OCI-LY3 (cell line): ENCODE data around the gene ARHGEF16.

Experiments
- H2AFZ ChIP-seq: fragments of 200-600, 300-600 bp; shearing (Covaris generic); 2 replicates; pipeline ENCODE4 v1.6.0; 2014; ENCODE audit warnings: antibody characterized with exemption, low read depth, low read length
- H3K27ac ChIP-seq: fragments of 200-600, 300-600 bp; sonication (generic); 2 replicates; pipeline ENCODE4 v1.5.1; 2014; ENCODE audit warnings: mild to moderate bottlenecking, low read length, moderate library complexity, mixed read lengths
- H3K27me3 ChIP-seq: fragments of 200-600, 300-600 bp; sonication (generic); 2 replicates; pipeline ENCODE4 v1.6.1; 2014; ENCODE audit warnings: low read depth, low read length, mixed read lengths
- H3K36me3 ChIP-seq: fragments of 200-600, 300-600 bp; sonication (generic); replicated peaks from 2 replicates; pipeline ENCODE3; 2014; ENCODE audit warnings: low read depth, low read length, mixed read lengths
- H3K4me1 ChIP-seq: fragments of 300-600, 200-600 bp; sonication (generic); 2 replicates; pipeline ENCODE4 v1.6.1; 2014; ENCODE audit warnings: low read length, mixed read lengths
- H3K4me2 ChIP-seq: fragments of 200-600, 300-600 bp; sonication (generic); 2 replicates; pipeline ENCODE4 v1.6.1; 2014; ENCODE audit warnings: low read length, mixed read lengths
- H3K4me3 ChIP-seq: fragments of 300-600, 200-600 bp; sonication (generic); 2 replicates; pipeline ENCODE4 v1.5.1; 2014; ENCODE audit warnings: antibody characterized with exemption, mild to moderate bottlenecking, low read length, moderate library complexity
- H3K79me2 ChIP-seq: fragments of 300-600, 200-600 bp; shearing (Covaris generic); 2 replicates; pipeline ENCODE4 v1.6.1; 2014; ENCODE audit warnings: mild to moderate bottlenecking, low read length, mixed read lengths
- H3K9ac ChIP-seq: fragments of 300-600, 200-600 bp; shearing (Covaris generic); 2 replicates; pipeline ENCODE4 v1.6.0; 2014; ENCODE audit warnings: mild to moderate bottlenecking, low read length, moderate library complexity
- H3K9me3 ChIP-seq: fragments of 200-600, 300-600 bp; shearing (Covaris generic); 2 replicates; pipeline ENCODE4 v1.6.1; 2014; ENCODE audit warnings: low read length, mixed read lengths; ENCODE audit not compliant: insufficient read depth
- H4K20me1 ChIP-seq: fragments of 200-600, 300-600 bp; sonication (generic); 2 replicates; pipeline ENCODE4 v1.6.1; 2016; ENCODE audit warnings: low read length, mixed read lengths; ENCODE audit not compliant: insufficient read depth
- CTCF ChIP-seq: fragments of 200-600, 300-600 bp; sonication (generic); IDR thresholded peaks from 2 replicates; pipeline ENCODE4 v1.5.1; 2014; ENCODE audit warnings: antibody characterized with exemption, low read length, low read depth
- EZH2phosphoT487 ChIP-seq: fragments of 200-600 bp; shearing (Covaris generic); IDR thresholded peaks from 2 replicates; pipeline ENCODE4 v1.6.1; 2018; ENCODE audit warnings: antibody characterized with exemption, mixed run types, low read depth

Gene ARHGEF16

GRCh38 chr1:3430406-3430805, 24.1 kb upstream of the ARHGEF16 start:
- H3K27ac ChIP-seq, result no peak overlapping the region
- H3K79me2 ChIP-seq, result no peaks in the 10 kb centered on the region
- H3K4me1 ChIP-seq, result no peaks in the 10 kb centered on the region
- H3K36me3 ChIP-seq, result no peaks in the 10 kb centered on the region
- H3K4me3 ChIP-seq, result no peak overlapping the region
- H3K27me3 ChIP-seq, result no peaks in the 10 kb centered on the region
- no peak overlapping the region for H2AFZ ChIP-seq
- no peak for TF ChIP-seq CTCF
- no peak for TF ChIP-seq EZH2phosphoT487
- H3K4me2 ChIP-seq, result no peak overlapping the region
- no peaks in the 10 kb centered on the region for H4K20me1 ChIP-seq
- H3K9me3 ChIP-seq, result no peaks in the 10 kb centered on the region
- no peak overlapping the region for H3K9ac ChIP-seq

GRCh38 chr1:3430820-3431219, 23.6 kb upstream of the ARHGEF16 start:
- Histone ChIP-seq H3K27ac (no peak overlapping the region), H3K4me3 (no peak overlapping the region), H3K9ac (no peak overlapping the region), H3K4me1 (no peaks in the 10 kb centered on the region), H3K9me3 (no peaks in the 10 kb centered on the region), H2AFZ (no peak overlapping the region), H3K79me2 (no peaks in the 10 kb centered on the region), H3K36me3 (no peaks in the 10 kb centered on the region), H3K27me3 (no peaks in the 10 kb centered on the region), H3K4me2 (no peak overlapping the region), H4K20me1 (no peaks in the 10 kb centered on the region)
- TF ChIP-seq CTCF, result no peak

- Histone ChIP-seq H3K4me3 (no peak overlapping the region), H3K27ac (no peak overlapping the region), H2AFZ (no peak overlapping the region), H3K79me2 (no peaks in the 10 kb centered on the region), H3K9me3 (no peaks in the 10 kb centered on the region), H3K4me2 (no peak overlapping the region), H3K4me1 (no peaks in the 10 kb centered on the region), H4K20me1 (no peaks in the 10 kb centered on the region), H3K27me3 (no peaks in the 10 kb centered on the region), H3K36me3 (no peaks in the 10 kb centered on the region), H3K9ac (no peak overlapping the region)
- TF ChIP-seq EZH2phosphoT487, result no peak
- peak; percentile 25; the same call in 1 of the 2 replicates for TF ChIP-seq CTCF
Observed at GRCh38 chr1:3431266-3431665, 23.2 kb upstream of the ARHGEF16 start.

GRCh38 chr1:3431686-3432085, 22.8 kb upstream of the ARHGEF16 start:
- no peaks in the 10 kb centered on the region for H3K79me2 ChIP-seq
- H3K4me2 ChIP-seq, result no peak overlapping the region
- H4K20me1 ChIP-seq, result no peaks in the 10 kb centered on the region
- H3K27ac ChIP-seq, result no peak overlapping the region
- H2AFZ ChIP-seq, result no peak overlapping the region
- no peak overlapping the region for H3K9ac ChIP-seq
- no peak overlapping the region for H3K4me3 ChIP-seq
- H3K36me3 ChIP-seq, result no peaks in the 10 kb centered on the region
- H3K9me3 ChIP-seq, result no peaks in the 10 kb centered on the region
- TF ChIP-seq CTCF, result no peak
- TF ChIP-seq EZH2phosphoT487, result no peak
- no peaks in the 10 kb centered on the region for H3K27me3 ChIP-seq
- no peaks in the 10 kb centered on the region for H3K4me1 ChIP-seq
